ENCODE measurements around the gene LIN7A.

The LIN7A gene, protein sequence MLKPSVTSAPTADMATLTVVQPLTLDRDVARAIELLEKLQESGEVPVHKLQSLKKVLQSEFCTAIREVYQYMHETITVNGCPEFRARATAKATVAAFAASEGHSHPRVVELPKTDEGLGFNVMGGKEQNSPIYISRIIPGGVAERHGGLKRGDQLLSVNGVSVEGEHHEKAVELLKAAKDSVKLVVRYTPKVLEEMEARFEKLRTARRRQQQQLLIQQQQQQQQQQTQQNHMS

DNA sequence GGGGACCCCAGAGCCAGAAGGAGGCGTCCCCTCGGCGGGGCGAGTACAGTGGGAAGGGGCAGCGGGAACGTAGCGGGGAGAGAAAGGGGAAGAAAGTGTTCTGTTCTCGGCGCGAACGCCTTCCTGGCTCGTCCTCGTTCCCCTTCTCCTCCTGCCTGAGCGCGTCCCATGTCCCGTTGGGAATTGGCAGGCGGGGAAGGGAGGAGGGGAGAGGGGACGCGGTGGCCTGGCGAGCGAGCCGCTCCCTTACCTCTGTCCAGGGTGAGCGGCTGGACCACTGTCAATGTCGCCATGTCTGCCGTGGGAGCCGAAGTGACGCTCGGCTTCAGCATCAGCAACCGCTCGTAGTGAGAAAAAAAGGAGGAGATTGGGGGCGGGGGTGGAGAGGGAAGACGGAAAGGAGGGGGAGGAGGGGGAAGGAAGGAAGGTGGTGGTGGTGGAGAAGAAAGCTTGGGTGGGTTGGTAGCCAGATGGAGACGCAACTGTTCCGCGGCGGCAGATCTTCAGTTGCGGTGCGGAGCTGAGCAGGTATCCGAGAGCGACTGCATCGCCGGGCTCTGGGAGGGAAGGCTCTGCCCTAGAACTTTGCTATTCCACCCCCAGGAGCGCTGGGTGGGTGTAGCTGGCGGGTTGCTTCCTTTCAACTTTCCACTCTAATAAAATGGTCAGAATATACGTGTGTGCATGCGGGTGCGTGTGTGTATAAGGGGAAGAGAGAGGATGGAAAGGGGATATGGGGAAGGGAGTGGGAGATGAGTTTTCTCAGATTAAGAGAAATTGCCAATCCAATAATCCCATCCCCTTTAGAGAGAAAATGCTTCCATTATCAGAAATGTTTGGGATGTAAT, at the start of gene LIN7A:
TSS of gene LIN7A (minus strand) at position 544 of the 848 bp plus-strand sequence. CDS start at position 332, 212 bp downstream.
- DNase-seq: no peak

DNA sequence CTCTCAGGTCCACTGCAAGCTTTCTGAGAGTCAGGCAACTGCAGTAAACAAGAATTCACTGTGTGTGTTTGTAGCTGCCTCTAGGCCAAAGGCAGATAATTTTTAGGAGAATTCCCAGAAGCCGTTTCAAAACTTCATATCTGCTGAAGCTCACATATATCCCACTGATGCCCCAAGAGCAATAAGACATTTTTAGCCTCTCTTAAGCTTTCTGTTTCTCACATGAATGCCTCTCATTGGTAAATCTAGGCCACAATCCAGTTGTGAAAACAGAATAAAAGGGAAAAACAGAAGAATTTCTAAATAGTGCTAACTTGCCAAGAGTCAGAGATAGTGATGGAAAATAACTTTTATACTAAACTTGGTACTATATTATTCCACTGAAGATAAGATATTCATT, 48.5 kb upstream of the LIN7A start:
- DNase-seq: no peak

DNA sequence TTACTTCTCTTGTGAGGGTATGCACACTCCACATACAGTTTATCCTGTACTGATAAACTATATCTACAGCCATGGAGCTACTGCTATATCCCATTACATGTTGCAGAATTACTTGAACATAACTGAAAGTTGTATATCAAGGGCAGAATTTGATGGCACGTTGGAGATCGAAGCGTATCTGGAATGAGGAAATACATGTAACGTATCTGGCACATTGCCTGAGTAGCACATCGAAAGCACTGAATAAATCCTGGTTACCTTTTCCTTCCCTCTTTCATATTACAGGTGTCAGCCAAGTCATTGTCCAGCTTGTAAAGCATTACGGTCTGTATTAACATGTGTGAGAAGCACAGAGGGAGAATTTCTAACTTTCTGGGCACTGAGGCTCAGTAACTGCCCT, 42.1 kb upstream of the LIN7A start:
- DNase-seq: no peak

DNA sequence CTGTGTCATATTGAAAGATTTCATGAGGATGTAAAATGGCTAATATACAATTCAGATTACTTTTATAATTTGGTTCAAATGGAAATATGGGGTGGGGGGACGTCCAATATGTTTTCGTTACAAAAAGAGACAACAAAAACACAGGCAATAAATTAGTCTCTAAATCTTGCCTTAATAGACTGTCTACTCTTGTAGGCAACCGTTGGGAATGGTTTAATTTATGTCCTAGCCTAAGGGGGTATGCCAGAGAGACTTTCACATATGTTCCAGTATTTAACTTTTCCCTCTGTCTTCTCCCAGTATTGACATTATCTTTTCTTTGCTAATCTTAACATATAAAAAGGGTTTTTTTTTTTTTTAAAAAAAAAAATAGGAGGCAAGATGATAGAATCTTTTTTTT, 41.5 kb upstream of the LIN7A start:
- no peak for DNase-seq

DNA sequence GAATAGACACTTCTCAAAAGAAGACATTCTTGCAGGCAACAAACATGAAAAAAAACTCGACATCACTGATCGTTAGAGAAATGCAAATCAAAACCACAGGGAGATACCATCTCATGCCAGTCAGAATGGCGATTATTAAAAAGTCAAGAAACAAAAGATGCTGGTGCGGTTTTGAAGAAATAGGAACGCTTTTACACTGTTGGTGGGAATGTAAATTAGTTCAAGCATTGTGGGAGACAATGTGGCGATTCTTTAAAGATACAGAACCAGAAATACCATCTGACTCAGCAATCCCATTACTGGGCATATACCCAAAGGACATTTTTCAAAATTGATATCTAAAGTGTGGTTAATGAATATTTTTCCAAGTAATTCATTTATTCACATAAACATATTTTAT, 39.6 kb upstream of the LIN7A start:
- no peak for DNase-seq

DNA sequence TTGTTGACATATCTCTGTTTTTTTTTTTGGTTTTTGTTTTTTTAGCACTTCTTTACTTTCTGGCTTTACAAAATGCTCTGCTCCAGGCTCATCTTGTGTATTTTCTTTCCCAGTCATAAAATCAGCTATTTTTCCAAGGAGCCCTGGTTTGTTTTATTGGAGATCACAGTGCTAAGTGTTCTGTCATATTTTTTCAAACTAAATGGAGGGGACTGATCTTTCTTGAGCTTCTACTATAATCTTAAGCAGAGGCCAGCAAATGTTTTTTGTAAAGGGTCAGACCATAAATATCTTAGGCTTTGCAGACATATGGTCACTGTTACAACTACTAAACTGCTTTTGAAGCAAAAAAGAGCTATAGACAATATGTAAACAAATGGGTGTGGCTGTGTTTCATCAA, 30.6 kb upstream of the LIN7A start:
- DNase-seq: no peak

DNA sequence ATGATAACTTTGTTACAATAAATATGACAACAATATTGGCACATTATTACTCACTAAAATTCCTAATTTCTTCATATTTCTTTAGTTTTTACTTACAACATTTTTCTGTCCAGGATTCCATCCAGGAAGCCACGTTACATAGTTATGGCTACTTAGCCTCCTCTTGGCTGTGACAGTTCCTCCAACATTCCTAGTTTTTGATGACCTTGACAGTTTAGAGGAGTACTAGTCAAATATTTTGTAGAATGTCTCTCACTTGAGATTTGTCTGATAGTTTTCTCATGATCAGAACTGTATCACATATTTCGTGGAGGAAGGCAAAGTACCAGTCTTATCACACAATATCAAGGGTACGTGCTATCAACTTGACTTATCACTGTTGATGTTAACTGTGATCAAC, 29.8 kb upstream of the LIN7A start:
- DNase-seq: no peak

DNA sequence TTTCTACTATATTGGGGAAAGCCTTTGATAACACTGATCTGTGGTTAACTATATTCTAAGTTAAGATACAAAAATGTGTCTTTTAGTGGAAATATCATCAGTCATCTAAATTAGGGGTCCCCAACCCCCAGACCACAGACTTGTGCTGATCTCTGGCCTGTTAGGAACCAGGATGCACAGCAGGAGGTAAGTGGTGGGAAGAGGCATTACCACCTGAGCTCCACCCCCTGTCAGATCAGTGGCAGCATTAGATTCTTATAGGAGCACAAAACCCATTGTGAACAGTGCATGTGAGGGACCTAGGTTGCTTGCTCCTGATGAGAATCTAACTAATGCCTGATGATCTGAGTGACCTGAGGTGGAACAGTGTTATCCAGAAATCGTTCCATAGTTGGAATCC, 28.3 kb upstream of the LIN7A start:
- DNase-seq: no peak

DNA sequence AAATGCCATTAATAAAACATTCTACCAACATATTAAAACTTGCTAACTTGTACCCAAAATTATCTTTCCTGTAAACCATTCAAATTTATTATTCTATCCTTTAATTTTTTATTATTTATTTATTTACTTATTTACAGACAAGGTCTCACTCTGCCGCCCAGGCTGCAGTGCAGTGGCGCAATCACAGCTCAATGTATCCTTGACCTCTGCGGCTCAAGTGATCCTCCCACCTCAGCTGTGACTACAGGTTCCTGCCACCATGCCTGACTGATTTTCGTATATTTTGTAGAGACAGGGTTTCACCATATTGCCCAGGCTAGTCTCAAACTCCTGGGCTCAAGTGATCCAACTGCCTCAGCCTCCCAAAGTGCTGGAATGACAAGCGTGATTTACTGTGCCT, 20.4 kb upstream of the LIN7A start:
- DNase-seq: no peak

DNA sequence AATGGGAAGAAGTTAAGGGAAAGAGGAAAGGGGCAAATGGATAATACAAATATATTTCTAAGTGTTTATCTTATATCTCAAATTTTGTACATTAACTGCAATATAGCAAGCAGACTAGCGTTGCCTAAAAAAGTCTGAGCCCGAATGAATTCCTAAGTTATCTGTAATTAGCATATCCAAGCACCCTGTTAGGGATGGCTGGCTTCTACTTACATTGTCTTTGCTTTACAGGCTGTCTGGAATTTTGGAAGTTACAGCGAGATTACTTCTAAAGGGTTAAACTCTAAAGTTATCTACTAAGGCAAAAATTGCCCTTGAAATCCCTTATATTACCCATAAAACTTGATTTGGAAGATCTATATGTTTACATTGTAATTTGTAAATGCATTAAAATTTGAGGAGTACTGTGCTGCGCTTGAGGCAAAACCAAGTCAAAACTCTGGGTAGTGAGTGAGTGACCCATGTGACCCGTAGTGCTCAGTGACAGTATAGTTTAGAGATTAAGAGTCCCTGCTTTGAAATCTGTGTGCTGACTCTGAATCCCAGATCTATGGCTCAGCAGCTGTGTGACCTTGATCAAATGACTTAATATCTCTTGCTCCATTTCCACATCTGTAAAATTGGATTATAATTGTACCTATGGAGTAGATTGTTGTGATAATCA, 17.3 kb upstream of the LIN7A start:
- no peak for DNase-seq

DNA sequence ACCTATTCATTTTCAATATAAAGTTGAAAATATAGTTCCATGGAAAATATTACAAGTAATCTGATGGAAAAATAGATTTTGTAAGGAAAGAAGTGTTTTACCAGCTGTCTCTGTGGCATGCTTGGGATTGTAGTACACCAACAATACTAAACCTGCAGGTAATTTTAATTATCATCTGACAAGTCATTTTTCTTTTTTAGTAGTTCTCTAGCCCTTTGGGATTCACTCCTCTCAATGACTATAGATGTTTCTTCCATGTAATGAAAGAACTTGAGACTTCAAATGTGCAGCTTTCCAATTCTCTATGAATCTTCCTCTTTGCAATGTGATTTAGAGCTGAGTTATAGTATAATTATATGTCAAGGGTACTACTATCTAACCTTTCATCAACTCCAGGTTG, 14.7 kb upstream of the LIN7A start:
- DNase-seq: no peak

DNA sequence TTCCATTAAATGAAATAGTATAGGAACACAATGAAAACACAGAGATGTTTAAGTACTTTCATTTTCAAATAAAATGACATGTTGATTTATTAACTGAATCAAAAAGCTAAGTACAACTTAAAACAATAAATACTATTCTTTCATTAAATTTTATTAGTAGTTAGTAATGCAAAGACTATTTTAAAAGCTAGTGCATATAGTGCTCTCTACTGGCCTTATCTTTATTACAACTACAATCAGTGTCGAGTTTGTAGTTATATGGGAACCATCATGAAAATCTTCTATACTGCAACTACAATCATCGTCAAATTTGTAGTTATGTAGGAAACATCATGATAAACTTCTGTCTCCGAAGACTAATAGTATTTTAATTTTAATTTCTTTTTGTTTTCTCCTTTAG, 8.9 kb upstream of the LIN7A start:
- DNase-seq: no peak

DNA sequence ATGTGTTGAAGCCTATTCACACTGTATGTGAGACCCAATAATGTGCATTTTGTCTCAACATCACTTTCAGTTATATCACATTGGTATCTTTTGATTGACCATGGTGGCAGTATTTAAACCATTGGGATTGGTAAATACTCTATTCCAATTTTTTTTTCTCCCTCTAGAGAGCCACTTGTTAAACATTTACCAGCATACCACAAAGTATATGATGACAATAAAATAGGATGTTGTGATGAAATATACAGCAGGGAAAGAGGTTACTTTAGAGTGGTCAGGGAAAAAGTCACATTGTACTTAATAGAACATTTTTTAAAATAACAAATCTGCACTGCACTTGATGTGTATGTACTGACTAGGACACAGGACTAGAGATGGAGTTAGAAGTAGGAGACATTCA, 5.6 kb upstream of the LIN7A start:
- no peak for DNase-seq

DNA sequence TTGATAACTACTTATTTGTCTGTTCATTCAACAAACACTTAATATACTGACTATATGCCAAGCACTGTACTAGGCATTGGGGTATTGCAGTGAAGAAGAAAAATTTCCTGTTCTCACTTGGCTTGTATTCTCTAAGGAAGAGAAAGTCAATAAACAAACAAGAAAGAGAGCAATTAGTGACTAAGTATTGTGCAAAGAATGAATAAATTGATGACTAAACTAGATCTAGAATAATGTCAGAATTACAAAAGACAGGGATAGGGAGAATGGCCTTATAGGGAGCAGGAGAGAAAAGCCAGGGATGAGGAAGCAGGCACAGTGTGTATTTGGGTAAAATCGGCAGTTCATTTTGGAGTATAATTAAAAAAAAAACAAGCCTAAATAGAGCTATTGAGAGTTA, 4.2 kb upstream of the LIN7A start:
- DNase-seq: no peak

DNA sequence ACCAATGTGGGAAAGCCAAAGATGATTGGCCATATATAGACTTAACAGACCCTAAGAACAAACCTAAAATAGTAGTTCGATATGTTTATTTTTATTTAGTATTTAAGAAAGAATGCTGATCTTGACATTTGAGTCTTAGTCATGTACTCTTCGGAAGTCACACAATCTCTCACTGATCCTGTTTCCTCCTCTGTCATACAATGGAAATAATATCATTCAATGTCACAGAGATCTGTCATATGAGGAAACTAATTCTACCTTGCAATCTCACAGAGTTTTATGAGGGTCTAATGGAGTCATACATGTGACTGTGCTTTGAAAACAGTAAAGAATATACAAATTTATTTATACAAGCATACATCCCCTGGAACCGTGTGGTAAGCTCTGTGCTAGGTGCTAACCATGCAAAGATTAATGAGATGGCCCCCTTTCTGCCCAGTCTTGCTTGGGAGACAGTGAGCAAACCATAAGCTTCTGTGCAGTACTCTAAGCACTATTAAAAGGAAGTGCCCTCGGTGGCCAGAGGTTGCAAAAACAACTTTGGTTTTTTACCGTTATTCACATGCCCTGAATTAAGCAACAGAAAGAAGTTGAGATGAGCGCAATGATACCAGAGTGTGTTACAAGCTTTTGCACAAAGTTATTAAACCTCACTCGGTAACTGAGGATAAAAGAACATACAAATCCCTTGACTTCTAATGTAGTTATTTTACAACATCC, 1.7 kb upstream of the LIN7A start:
- DNase-seq: no peak

DNA sequence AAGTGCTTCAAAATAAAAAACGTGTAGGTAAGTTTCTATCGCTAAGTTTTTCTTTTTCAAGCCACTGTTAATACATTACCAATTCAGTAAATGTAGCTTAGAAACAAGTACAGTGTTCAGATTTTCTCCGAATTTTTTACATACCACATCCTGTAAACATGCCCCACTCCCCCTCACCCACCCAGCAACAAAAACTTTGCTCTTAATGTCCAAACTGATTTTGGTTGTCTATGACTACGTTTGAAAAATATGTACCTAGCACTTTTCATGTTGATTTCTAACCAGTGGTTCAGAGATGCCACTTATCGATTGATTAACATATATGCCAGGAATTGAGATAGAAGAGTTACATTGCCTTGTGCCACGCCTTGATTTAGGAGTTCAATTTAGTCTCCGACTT, 663 bp upstream of the LIN7A start:
- no peak for DNase-seq

DNA sequence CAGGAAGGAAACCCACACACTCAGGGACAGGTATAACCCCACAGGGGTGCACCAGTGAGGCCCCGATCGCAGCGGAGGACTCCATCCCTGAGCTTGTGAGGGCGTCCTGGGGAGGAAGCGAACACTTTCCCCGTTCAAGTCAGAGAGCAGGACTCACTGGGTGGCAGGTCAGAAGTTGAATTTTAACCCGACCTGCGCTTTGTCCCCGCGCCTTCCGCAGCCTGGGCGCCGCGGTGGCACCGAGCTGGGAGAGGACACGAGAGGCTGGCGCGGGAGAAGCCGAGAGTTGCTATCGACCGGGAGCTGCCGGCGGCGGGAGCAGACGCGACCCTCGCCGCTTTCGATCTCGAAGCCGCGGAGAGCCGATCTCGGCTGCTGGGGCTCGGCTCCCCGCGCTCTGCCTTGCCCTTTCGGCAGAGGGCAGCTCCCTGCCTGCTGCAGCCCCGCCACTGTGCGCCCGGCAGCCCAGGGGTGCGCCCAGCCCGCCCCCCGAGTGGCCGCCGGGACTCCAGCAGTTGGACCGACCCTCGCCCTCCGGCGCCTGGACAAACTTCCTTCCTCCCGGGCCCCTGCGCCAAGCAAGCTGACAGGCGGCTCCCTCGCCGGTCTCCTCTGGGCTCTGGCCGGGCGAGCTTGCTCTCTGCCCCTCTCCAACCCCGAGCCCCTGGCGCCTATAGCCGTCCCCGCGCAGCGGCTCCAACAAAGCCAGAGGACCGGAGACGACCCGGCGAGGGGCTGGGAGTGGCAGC, 918 bp downstream of the LIN7A start:
- DNase-seq: no peak

DNA sequence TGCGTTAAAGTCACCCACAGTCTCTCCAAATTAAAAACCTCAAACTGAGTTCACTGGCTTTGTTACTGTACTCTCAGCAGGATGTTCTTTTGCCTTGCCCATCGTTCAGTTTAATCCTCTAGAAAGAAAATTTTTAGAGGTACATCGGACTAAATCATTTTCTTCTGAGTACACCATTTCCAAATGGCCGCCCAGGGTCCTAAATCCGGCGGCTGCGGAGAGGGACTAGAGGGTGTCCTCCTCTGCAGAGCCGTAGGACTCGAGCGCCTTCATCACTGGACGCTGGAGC, 1.4 kb downstream of the LIN7A start:
- no peak for DNase-seq

DNA sequence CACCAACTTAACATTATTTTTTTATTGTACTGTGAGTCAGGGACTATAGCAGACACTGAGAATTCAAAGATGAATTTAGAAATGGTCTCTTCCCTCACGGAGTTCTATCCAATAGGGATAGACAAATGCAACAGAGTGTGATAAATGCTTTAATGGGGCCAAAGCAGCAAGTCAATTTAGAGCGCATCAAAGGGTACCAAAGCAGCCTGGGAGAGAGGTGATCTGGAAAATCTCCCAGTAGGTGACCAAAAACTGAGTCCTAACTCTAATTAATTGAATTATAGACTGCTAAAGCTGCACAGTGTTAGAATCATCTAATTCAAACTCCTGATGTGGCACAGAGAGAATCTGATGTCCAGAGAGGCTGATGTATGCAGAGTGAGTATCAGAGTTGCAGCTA, 2.6 kb downstream of the LIN7A start:
- DNase-seq: no peak

DNA sequence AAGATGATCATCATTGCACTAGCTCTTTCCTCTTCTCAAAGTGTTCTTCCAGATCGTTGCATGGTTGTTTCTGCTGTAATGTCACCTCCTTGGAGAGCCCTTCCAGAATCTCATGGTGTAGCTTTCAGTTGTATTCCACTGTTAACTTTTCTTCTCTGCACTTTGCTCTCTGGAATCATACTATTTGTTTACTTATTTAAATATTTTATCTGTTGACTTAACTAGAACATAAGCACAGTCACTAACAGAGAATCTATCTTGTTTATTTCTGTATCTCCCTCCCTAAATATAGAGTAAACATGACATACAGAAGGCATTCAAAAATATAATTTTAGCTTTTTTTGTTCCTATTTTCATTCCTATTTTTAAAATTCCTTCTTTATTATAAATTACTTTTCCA, 11.8 kb downstream of the LIN7A start:
- DNase-seq: no peak

DNA sequence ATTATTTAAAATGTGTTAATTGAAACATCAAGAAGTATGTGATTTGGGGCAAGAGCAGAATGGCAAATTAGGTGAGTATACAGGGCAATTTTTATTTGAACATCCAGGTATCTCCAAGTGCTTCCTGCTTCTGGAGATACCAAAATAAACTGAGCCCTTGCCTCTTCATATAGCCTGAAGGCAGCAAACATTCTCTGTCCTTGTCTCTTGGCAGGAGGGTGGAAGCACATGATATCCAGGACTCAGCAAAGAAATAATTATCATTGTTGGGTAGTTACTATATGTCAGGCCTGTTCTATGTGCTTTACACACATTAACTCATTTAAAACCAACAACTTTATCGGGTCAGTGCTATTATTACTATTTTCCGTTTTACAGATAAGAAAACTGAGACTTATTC, 12.5 kb downstream of the LIN7A start:
- DNase-seq: no peak

DNA sequence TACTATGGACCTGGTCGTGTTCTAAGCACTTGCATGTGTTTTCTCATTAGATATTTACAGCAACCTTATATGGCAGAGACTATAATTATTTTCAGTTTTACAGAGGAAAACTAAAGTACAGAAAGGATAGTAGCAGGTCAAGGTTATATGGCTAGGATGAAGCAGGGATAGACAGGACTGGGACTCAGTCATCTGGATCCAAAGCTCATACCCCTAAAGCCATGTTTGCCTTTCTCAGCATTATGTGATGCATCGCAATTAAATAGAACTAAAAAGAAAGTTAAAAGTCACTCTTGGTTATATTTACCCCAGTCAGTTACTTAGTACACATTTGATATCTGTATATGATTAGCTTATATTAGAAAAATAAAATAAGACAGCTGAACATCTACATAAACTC, 13.3 kb downstream of the LIN7A start:
- no peak for DNase-seq

DNA sequence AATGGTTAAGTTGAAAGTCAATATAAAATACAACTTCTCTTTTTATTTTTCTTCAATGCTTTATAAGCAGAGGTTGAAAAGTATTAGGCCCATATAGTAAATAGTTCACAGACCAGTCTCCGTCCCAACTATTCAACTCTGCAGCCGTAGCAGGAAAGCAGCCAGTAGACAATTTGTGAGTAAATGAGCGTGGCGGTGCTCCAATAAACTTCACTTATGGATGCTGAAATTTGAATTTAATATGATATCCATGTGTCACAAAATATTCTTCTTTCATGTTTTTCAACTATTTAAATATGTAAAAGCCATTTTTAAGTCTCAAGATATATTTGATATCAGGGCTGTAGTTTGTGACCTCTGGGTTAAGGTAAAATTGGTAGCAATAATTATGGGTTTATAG, 17.7 kb downstream of the LIN7A start:
- no peak for DNase-seq

Data from NCI-H1436 treated with DMSO at 0.1 percent for 48 hours (cell line).